Fibroblast of lung (primary cell): ENCODE measurements around the gene CIITA. TPM values are rescaled to one million over a fixed set of nuclear protein-coding genes. Genes with fewer than 3 reads are reported as not detected.

Experiments
- DNase-seq, 2 donors: peaks; one replicate each; pipeline versions ENCODE4 v3.0.0 to v3.0.0-alpha.2; 2010; ENCODE audit warnings: low read depth in 2 of 2
- H2AFZ ChIP-seq: 2 replicates; pipeline ENCODE4 v1.5.1; 2012; ENCODE audit warnings: low read length, control low read depth, inconsistent platforms
- H3K27ac ChIP-seq: 2 replicates; pipeline ENCODE4 v1.5.1; 2011; ENCODE audit warnings: low read length, control low read depth; ENCODE audit not compliant: insufficient read depth
- H3K27me3 ChIP-seq: 2 replicates; pipeline ENCODE4 v1.5.1; 2011; ENCODE audit warnings: mild to moderate bottlenecking, low read length; ENCODE audit not compliant: control insufficient read depth, insufficient read depth
- H3K36me3 ChIP-seq: 2 replicates; pipeline ENCODE4 v1.5.1; 2011; ENCODE audit warnings: low read length; ENCODE audit not compliant: control insufficient read depth, insufficient read depth
- H3K4me1 ChIP-seq: 2 replicates; pipeline ENCODE4 v1.5.1; 2011; ENCODE audit warnings: low read length; ENCODE audit not compliant: control insufficient read depth, insufficient read depth; ENCODE audit errors: extremely low read depth
- H3K4me2 ChIP-seq: 2 replicates; pipeline ENCODE4 v1.5.1; 2011; ENCODE audit warnings: low read length, control low read depth; ENCODE audit not compliant: insufficient read depth; ENCODE audit errors: extremely low read depth
- H3K4me3 ChIP-seq, 4 experiments: fragments of 200-600 bp in 1 of 4; sonication (generic) in 1 of 4; replicated peaks in 1 of 4; 2 replicates each; pipeline ENCODE4 v1.5.1; 2011 to 2016; ENCODE audit warnings: low read length in 4 of 4, low read depth in 3 of 4, mild to moderate bottlenecking in 3 of 4, control low read depth in 2 of 4, inconsistent platforms in 1 of 4, mixed read lengths in 1 of 4; ENCODE audit not compliant: insufficient read depth in 1 of 4; ENCODE audit errors: control extremely low read depth in 1 of 4
- H3K79me2 ChIP-seq: 2 replicates; pipeline ENCODE4 v1.5.1; 2012; ENCODE audit warnings: mild to moderate bottlenecking, low read length, inconsistent platforms; ENCODE audit not compliant: control insufficient read depth, insufficient read depth
- H3K9ac ChIP-seq: 2 replicates; pipeline ENCODE4 v1.5.1; 2011; ENCODE audit warnings: mild to moderate bottlenecking, low read length, control low read depth; ENCODE audit not compliant: insufficient read depth
- H3K9me3 ChIP-seq: 2 replicates; pipeline ENCODE4 v1.5.1; 2012; ENCODE audit warnings: low read depth, low read length; ENCODE audit not compliant: control insufficient read depth, insufficient read depth
- H4K20me1 ChIP-seq: 2 replicates; pipeline ENCODE4 v1.5.1; 2011; ENCODE audit warnings: low read length; ENCODE audit not compliant: control insufficient read depth, insufficient read depth; ENCODE audit errors: extremely low read depth
- EZH2 ChIP-seq: IDR thresholded peaks from 2 replicates; pipeline ENCODE4 v1.5.1; 2012; ENCODE audit warnings: low read length, control low read depth, mild to moderate bottlenecking; ENCODE audit errors: missing control alignments
- polyA plus RNA-seq, 2 donors: library from polyadenylated mRNA; depleted of rRNA in 1 of 2; stranded (reverse) in 1 of 2; unstranded in 1 of 2; fragments of >200 nt; gene quantifications; 2 replicates each; pipeline ENCODE4 v1.2.1, GENCODE V29; 2011 to 2012; ENCODE audit warnings: missing spikeins in 1 of 2
- total RNA-seq: library from RNA; depleted of rRNA; stranded (reverse); fragments of >200 nt; gene quantifications from 2 replicates; pipeline ENCODE4 v1.2.1, GENCODE V29; 2014
- TF ChIP-seq, protein P1 (sequence below), 2 donors: IDR thresholded peaks in 1 of 2; conservative IDR thresholded peaks in 1 of 2; 1 replicate in 1 of 2; 2 replicates in 1 of 2; pipeline ENCODE4 v1.5.1; 2011 to 2012; ENCODE audit warnings: low read length in 2 of 2, control low read depth in 1 of 2, inconsistent platforms in 1 of 2, low read depth in 1 of 2, mild to moderate bottlenecking in 1 of 2

Gene CIITA
- total and polyA plus RNA-seq, 2 donors (not counting 1 experiment from before 2014, with no cell fraction given), result 0.27 to 0.66 TPM

DNA sequence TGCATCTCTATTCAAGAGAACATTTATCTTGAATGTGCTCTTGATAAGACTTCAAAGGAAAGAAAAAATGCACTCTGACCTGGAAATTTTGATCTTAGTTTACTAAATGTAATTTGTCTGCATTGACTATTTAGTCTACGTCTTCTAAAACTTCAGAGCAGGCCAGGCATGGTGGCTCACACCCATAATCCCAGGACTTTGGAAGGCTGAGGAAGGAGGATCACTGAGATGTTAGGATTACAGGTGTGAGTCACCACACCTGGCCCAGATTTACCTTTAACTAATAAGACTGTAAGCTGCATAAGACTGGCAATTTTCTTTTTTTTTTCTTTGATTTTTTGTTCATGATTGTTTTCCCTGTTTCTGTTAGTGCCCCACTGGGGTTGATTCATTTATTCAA lies 18.8 kb upstream of the CIITA start:
- no peaks in the 10 kb centered on the region for H3K36me3 ChIP-seq
- no peak overlapping the region for H3K27ac ChIP-seq
- no peak for DNase-seq
- H3K4me3 ChIP-seq, result no peak overlapping the region
- no peaks in the 10 kb centered on the region for H3K79me2 ChIP-seq
- no peak overlapping the region for H2AFZ ChIP-seq
- H3K9ac ChIP-seq, result no peak overlapping the region
- TF ChIP-seq, protein P1, sequence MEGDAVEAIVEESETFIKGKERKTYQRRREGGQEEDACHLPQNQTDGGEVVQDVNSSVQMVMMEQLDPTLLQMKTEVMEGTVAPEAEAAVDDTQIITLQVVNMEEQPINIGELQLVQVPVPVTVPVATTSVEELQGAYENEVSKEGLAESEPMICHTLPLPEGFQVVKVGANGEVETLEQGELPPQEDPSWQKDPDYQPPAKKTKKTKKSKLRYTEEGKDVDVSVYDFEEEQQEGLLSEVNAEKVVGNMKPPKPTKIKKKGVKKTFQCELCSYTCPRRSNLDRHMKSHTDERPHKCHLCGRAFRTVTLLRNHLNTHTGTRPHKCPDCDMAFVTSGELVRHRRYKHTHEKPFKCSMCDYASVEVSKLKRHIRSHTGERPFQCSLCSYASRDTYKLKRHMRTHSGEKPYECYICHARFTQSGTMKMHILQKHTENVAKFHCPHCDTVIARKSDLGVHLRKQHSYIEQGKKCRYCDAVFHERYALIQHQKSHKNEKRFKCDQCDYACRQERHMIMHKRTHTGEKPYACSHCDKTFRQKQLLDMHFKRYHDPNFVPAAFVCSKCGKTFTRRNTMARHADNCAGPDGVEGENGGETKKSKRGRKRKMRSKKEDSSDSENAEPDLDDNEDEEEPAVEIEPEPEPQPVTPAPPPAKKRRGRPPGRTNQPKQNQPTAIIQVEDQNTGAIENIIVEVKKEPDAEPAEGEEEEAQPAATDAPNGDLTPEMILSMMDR (conservative IDR thresholded peaks at IDR 0.05 in 1 of 2, IDR thresholded peaks at IDR 0.05 in 1 of 2; ENCODE audit: low read depth in 1 of 2, low read length in 2 of 2), result no peak
- no peak for TF ChIP-seq EZH2
- no peaks in the 10 kb centered on the region for H4K20me1 ChIP-seq
- H3K4me2 ChIP-seq, result no peak overlapping the region
- H3K4me1 ChIP-seq, result no peaks in the 10 kb centered on the region
- H3K9me3 ChIP-seq, result no peaks in the 10 kb centered on the region
- no peaks in the 10 kb centered on the region for H3K27me3 ChIP-seq

DNA sequence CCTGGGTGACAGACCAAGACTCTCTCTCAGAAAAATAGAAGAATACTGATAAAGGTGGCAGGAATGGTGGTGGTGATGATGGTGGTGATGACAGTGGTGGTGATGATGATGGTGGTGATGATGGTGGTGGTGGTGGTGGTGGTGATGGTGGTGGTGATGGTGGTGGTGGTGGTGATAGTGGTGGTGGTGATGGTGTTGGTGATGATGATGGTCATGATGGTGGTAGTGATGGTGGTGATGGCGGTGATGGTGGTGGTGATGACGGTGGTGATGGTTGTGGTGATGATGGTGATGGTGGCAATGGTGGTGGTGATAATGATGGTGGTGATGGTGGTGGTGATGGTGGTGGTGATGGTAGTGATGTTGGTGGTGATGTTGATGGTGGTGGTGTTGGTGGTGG lies 18.0 kb upstream of the CIITA start:
- TF ChIP-seq, protein P1 (conservative IDR thresholded peaks at IDR 0.05 in 1 of 2, IDR thresholded peaks at IDR 0.05 in 1 of 2; ENCODE audit: low read depth in 1 of 2, low read length in 2 of 2), result no peak
- TF ChIP-seq EZH2, result no peak
- no peak for DNase-seq
- H2AFZ ChIP-seq, result no peak overlapping the region
- no peaks in the 10 kb centered on the region for H3K27me3 ChIP-seq
- no peak overlapping the region for H3K4me3 ChIP-seq
- no peak overlapping the region for H3K27ac ChIP-seq
- H3K9ac ChIP-seq, result no peak overlapping the region
- no peaks in the 10 kb centered on the region for H3K79me2 ChIP-seq
- H3K4me1 ChIP-seq, result no peaks in the 10 kb centered on the region
- H3K36me3 ChIP-seq, result no peaks in the 10 kb centered on the region
- H3K4me2 ChIP-seq, result no peak overlapping the region
- no peaks in the 10 kb centered on the region for H4K20me1 ChIP-seq
- no peaks in the 10 kb centered on the region for H3K9me3 ChIP-seq

DNA sequence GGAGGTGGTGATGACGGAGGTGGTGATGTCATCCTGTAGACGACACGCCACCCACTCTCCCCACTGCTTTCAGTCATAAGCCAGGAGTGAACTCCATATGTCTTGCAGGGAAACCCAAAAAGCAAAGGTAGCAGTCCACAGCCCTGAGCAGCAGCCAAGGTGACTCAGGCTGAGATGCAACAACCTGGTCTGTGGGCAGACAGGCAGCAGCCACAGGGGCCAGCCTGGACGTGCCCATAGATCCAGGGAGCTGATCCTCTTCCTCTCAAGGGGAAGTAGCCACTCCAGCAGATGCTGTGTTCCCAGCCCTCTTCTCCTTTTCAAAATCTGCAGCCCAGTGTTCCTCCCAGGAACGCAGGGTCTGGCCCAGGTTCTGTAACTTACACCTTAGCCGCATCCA lies 17.3 kb upstream of the CIITA start:
- TF ChIP-seq, protein P1 (conservative IDR thresholded peaks at IDR 0.05 in 1 of 2, IDR thresholded peaks at IDR 0.05 in 1 of 2; ENCODE audit: low read depth in 1 of 2, low read length in 2 of 2), result no peak
- TF ChIP-seq EZH2, result no peak
- DNase-seq, result no peak
- H3K9ac ChIP-seq, result no peak overlapping the region
- H3K9me3 ChIP-seq, result no peaks in the 10 kb centered on the region
- no peaks in the 10 kb centered on the region for H3K79me2 ChIP-seq
- H4K20me1 ChIP-seq, result no peaks in the 10 kb centered on the region
- H3K4me1 ChIP-seq, result no peaks in the 10 kb centered on the region
- no peak overlapping the region for H3K4me2 ChIP-seq
- no peaks in the 10 kb centered on the region for H3K27me3 ChIP-seq
- no peak overlapping the region for H3K4me3 ChIP-seq
- H3K36me3 ChIP-seq, result no peaks in the 10 kb centered on the region
- H3K27ac ChIP-seq, result no peak overlapping the region
- no peak overlapping the region for H2AFZ ChIP-seq
